ENCODE results near the gene HOXB3.

The HOXB3 gene

GRCh38 chr17:48567209-48567608 is 22.8 kb downstream of the HOXB3 start:
- no peak for DNase-seq

DNA sequence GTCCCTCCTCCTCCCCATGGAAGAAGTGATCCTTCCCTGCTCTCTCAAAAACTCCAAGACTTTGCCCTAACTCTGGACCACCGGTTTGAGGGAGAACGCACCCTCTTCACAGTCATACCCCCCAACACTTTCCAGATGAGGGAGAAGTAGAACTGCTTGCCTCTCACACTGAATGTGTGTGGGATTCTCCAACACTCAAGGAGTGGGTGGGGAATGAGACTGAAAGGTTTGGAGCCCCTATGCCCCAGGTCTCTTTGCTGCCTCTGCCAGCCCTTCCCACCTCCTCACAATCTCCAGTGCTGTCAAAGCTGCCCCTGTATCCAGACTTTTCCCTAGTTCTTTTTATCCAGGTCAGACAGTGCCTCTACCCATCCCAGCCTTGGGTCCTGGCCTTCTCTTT is 23.3 kb downstream of the HOXB3 start:
- DNase-seq: no peak

- DNase-seq: no peak
Measured at GRCh38 chr17:48565925-48566710, 23.9 kb downstream of the HOXB3 start.

DNA sequence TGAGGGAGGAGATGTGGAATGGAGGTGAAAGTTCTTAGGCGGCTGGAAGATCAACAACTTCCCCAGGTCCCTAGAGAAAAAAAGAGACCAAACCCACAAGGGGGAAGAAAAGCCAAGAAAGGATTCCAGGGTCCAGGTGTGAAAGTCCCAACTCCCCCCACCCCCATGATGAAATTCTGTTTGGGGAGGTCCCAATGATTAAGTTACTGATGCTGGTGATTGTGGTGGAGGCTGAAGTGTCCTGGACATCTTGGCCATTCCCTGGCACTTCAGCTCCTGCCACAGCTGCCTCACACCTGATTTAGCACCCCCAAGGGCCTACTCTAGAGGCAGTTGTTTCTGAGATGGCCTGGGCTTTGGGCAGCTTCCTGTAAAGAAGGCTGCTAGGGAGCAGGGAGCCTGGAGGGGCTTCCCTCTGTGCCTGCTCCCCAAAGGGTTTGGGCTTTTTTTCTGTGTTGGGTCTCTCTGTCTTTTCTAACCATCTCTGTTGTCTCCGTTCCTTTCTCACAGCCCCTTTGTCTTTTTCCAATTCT is 25.0 kb downstream of the HOXB3 start:
- no peak for DNase-seq

GRCh38 chr17:48564188-48565021 is 25.6 kb downstream of the HOXB3 start:
- DNase-seq: no peak

DNA sequence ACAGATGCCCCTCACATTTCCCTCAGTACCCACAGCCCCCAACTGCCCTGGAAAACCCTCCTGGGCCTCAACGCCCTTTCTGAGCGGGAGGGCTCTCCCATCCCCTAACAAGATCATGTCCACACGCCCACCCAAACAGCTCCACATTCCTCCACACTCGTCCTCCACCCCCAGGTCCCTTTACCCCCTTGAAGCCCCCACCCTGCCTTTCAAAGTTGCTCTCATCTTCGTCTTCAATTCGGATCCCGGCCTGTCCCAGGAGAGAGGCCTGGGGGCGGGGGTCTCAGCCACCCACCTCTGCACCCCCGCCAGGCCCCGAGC is 26.2 kb downstream of the HOXB3 start:
- DNase-seq: no peak

GRCh38 chr17:48563385-48563838 is 26.6 kb downstream of the HOXB3 start:
- no peak for DNase-seq

GRCh38 chr17:48562934-48563333 is 27.1 kb downstream of the HOXB3 start:
- no peak for DNase-seq

DNA sequence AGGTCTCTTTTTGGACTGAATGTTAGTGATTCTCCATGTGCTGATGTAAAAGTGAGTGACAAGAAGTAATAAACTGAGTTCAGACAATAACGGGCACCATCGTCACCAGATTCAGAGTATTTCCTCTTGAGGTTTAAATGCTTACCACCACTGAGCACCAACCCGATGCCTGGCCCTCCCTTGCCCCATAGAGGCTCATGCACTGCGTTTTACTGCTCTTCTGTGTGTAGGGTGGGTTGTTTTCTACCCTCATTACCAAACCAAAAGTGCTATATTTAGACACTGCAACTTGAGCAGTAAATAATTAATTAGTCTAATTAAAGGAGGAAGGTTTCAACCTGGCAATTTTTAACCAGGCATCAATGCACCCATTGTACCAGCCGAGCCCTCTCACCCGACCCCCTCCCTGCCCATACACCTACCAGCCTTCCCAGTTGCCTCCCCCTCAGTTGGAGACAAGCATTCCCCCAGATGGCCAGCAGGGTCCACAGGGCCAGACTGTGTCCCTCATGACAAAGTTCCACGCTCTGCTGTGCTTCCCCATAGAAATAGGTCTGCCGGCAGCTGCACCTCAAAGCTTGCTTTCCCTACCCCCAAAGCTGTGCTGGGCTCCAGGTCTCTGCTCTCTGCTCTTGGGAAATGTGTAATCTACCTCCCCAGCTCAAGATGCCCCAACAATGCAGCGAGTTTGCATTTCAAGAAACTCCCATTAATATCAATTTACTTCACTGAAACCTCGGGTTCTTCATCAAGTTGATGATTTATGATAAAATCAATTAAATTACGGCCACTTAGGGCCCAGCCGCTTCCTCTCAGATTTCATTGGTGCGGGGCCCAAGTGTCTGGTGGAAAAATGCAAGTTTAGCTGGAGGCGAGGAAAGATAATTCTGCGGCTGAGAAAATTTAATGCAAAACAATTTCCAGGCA is 27.9 kb downstream of the HOXB3 start:
- no peak for DNase-seq

DNA sequence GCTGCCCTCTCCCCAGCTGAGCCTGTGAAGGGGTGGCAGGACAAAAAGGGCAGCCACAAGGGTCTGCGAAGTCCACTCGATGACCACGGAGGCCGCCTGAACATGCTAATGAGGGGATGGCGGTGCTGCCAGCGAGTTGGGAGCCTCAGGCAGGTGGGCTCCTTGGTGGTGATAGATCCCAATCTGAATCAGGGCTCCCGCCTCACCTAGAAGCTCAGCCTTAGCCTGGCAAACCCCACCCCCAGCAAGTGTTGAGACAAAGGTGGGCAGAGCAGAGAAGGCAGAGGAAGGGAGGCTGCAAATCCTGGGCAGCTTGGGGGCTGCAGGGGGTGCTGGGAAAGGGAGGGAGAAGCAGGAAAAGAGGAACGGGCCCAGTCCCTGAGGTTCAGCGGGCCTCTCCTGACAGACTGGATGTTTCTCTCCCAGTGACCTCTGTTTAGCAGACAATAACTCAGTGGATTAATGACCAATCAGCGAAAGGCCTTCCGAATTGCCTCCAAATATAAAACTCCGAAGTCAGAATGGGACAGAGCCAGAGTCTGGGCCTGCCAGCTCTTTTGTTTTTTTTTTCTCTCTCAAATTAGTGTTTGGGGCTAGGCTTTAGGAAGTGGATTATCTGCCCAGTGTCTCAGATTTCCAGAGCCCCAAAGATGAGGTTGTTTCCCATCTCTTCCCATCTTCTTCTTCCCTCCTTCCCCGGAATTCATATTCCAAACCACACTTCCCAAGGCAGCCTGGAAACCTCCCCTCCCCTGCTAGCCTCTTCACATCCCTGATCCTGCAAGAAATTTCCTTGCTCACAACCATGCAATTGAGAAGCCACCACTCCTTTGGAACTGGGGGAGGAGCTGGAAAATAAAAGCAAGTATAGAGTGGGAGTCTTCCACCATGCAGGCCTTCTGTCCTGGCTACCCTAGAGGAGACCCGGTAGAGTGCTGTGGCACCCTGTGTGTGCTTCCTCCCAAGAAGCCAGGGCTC is 29.9 kb downstream of the HOXB3 start:
- DNase-seq: no peak

DNA sequence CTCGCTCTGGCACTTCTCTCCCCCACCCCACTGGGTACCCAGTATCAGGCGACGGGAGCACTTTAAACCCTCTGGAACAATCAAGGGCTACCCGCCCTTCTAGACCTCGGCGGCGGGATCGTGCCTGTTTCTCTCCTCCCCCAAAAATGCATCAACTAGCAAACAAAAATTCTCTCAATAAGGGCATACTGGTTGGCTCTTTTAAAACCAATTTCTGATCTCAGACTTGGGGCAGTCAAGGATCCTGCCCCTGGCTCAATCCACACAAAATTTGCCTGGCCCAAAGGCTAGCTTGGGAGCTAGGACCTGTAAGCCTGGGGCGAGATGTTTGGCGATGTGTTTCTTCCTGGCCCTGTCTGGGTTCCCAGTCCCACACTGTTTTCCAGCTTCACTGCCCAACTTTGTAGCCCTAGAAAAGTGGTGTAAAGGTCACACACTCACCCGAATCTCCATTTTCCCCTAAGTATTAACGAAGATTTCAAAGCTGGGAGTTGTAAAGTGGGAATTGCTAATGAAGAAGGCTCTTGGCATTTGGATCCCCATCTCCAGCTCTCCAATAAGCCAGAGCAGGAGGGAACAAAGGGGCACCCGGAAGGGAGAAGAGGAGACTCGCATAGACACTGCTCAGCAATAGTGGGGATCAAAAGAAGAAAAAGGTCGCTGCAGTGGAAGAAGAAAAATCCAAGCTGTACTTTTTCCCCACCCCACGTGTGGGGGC is 30.8 kb downstream of the HOXB3 start:
- DNase-seq: no peak

- no peak for DNase-seq
Measured at GRCh38 chr17:48558831-48559121, 31.3 kb downstream of the HOXB3 start.

DNA sequence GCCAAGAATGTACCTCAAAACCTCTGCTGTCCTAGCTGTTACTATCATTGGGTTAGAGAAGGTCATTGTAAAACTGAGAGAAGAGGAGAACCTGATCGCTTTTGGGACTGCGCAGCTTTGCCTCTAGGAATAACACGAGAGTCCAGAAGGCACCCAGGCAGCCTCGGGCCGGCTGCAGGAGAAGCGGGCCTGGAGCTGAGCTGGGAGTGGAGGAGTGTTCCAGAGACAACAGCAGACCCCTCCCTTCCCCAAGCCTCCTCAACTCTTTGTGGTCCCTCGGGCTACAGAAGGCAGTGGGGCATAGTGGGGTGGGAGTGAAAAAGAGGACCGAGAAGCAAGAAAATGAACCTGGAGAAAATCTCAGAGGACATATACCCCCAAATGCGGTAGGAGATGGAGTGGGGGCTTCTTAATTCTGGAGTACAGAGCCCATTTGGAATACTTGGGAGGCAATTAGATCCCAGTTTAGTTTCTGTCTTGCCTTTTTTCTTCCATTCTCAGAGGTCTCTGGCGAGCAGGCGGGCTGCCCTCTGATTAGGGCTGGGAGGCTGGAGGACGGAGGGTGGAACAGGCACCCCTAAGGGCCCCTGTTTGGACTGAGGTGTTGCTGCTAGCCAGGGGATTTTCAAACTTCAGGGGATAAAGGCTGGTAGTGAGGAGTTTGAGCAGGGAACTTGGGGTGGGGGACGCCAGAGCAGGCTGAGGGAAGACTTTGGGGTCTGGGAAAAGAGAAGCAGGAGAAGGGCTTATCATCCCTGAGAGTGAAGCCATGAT is 31.8 kb downstream of the HOXB3 start:
- DNase-seq: no peak

DNA sequence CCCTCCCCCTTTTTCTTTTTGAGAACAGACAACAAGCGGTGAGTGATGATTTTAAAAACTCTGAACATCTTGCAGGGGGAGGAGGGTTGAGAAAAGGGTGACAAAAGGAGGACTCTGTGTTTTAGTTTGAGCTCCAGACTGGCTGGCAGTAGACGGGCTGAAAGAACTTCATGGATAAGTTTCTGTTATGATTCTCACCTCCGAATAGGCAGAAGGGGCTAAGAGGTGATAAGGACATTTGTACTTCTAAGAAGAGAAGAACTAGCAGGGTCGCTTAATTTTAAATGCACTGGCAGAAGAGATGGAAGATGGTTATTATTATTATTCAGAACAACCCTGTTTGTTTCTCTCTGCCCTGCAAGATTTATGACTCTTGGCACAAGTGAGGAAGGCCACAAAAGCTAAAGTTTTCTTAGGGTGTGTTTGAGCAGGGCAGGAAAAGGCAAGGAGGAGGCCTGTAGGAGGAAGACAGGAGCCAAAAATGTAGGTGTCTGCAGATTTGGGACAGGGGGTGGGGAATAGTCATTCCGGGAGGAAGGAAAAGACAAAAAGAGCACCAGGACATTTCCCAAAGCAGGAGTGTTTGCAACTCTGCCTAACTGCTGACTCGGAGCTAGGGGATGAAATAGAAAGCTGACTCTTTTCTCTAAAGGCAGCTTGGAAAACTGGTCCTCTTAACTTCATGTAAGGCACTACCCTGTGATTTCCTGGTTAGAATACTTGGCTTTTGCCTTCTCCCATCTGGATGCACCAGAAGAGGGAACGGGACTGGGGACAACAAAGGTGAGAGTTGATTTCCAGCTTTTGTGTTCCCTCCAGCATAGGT is 33.3 kb downstream of the HOXB3 start:
- no peak for DNase-seq

GRCh38 chr17:48556229-48556575 is 33.8 kb downstream of the HOXB3 start:
- DNase-seq: no peak

DNA sequence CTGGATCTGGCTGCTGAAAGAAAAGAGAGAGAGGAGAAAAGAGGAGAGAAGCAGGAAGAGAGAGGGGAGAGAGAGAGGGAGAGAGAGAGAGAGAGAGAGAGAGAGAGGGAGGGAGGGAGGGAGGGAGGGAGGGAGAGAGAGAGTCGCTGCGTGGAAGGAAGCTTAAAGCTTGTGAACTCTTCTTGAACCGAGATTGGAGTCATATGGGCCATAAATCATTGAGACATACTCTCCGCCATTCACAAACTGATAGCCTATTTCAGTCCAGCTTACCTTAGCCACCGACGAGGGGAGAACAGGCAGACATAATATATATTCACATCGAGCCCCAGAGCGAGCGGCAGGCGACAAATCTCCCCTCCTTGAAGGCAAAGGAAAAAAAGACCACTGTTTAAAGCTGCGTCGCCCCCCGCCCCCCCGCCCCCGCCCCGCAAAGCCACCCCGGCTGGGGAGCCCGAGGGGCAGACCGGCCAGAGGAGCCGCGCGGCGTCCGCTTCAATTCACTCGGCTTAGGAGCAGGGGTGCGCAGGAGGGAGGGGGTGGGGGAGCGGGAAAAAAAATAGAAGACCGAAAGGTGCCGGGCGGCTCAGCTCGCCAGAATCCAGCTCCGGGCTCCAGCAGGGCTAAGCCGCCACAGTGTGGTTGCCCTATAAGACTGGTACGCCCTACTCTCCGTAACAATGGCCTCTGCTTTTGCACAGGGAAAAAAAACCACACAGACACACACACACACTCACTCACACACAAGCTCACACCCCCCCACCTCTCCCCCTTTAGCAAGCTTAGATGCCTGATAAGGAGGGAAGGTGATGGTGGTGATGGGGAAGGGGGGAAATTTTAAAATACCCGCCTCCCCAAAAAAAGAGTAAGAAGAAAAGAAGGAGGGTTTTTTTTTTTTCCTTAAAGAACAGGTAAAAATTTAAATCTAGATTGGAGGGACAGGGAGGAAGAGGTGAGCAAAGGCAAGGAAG is 34.5 kb downstream of the HOXB3 start:
- DNase-seq: no peak

DNA sequence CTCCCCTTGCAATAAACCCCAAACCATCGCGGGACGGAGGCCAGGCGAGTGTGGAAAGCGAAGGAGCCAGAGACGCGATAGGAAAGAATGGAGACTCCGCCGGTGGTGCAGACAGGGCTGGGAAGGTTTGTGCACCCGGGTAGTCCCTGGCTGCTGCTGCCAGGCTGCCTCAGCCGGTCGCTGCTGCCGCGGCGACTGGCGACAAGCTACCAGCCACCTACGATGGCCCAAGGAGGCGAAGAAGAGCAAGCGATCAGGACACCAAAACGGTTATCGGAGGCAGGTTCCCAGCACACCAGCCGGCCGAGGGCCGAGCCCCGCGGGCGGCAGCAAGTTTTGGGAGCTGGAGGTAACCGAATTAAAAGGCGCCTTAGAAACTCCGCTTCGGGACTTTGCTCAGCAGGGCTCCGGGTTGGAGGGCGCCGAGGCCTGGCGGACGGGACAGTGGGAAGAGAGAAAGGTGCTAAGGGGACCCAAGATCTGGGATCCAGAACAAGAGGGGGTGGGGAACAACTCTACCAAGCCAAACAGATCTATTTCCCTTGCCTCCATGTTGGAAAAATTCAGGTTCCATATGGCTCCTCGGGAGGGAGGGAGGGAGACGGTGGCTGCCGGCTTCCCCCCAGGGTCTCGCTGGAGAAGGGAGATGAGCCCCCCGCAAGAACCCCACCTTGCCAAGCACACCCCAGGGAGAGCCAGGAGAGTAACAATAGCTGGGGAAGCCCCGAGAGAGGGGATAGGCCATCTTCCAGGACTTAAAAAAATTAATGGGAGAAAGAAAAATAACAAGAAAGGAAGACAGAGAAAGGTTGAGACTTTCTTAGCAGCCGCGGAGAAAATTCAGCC is 35.4 kb downstream of the HOXB3 start:
- no peak for DNase-seq
